ENCODE measurements around the gene PRKAG2. TPM values are rescaled to one million over a fixed set of nuclear protein-coding genes. Genes with fewer than 3 reads are reported as not detected.

Gene PRKAG2
- total RNA-seq, 2 donors from 2014 or later, result 38.3 to 78.5 TPM

GRCh38 chr7:151790095-151790829, 86.7 kb downstream of the PRKAG2 start:
- Histone ChIP-seq H3K9me3 (no peaks in the 10 kb centered on the region), H3K4me1 (ENCODE audit: control insufficient read depth in 1 of 2, low read depth in 2 of 2) (peaks cover 5 to 8% of the 10 kb centered on the region in 2 donors), H3K36me3 (no peaks in the 10 kb centered on the region), H3K27me3 (replicated peaks; ENCODE audit: insufficient read depth) (no peaks in the 10 kb centered on the region), H3K27ac (no peak overlapping the region), H3K4me3 (no peak overlapping the region)
- DNase-seq (ENCODE audit: low spot score) (no peak), ATAC-seq (ENCODE audit: insufficient number of reproducible peaks, low FRiP score, low read depth) (no peak)
- TF ChIP-seq CTCF (IDR thresholded peaks at IDR 0.05), result no peak

GRCh38 chr7:151789380-151789947, 87.5 kb downstream of the PRKAG2 start:
- H3K27ac ChIP-seq, result no peak overlapping the region
- ATAC-seq (ENCODE audit: insufficient number of reproducible peaks, low FRiP score, low read depth) (no peak), DNase-seq (ENCODE audit: low spot score) (no peak)
- H3K9me3 ChIP-seq, result no peaks in the 10 kb centered on the region
- no peak overlapping the region for H3K4me3 ChIP-seq
- TF ChIP-seq CTCF (IDR thresholded peaks at IDR 0.05), result no peak
- no peaks in the 10 kb centered on the region for H3K27me3 ChIP-seq (replicated peaks; ENCODE audit: insufficient read depth)
- peaks cover 5 to 7% of the 10 kb centered on the region in 2 donors for H3K4me1 ChIP-seq (ENCODE audit: control insufficient read depth in 1 of 2, low read depth in 2 of 2)
- no peaks in the 10 kb centered on the region for H3K36me3 ChIP-seq

- no peaks in the 10 kb centered on the region for H3K9me3 ChIP-seq
- no peak overlapping the region for H3K27ac ChIP-seq
- no peaks in the 10 kb centered on the region for H3K36me3 ChIP-seq
- no peak for ATAC-seq (ENCODE audit: insufficient number of reproducible peaks, low FRiP score, low read depth)
- TF ChIP-seq CTCF (IDR thresholded peaks at IDR 0.05), result no peak
- no peak overlapping the region for H3K4me3 ChIP-seq
- H3K27me3 ChIP-seq (replicated peaks; ENCODE audit: insufficient read depth), result no peaks in the 10 kb centered on the region
- DNase-seq (ENCODE audit: low spot score), result no peak
- H3K4me1 ChIP-seq (ENCODE audit: control insufficient read depth in 1 of 2, low read depth in 2 of 2), result peaks cover 4 to 11% of the 10 kb centered on the region in 2 donors
These were observed 89.6 kb downstream of the PRKAG2 start for GRCh38 chr7:151787348-151787747.

- Histone ChIP-seq H3K4me3 (no peak overlapping the region), H3K9me3 (no peaks in the 10 kb centered on the region), H3K27ac (no peak overlapping the region), H3K4me1 (ENCODE audit: control insufficient read depth in 1 of 2, low read depth in 2 of 2) (peaks cover 4 to 12% of the 10 kb centered on the region in 2 donors), H3K27me3 (replicated peaks; ENCODE audit: insufficient read depth) (no peaks in the 10 kb centered on the region), H3K36me3 (no peaks in the 10 kb centered on the region)
- ATAC-seq (ENCODE audit: insufficient number of reproducible peaks, low FRiP score, low read depth) (no peak), DNase-seq (ENCODE audit: low spot score) (no peak)
- no peak for TF ChIP-seq CTCF (IDR thresholded peaks at IDR 0.05)
These were observed 90.0 kb downstream of the PRKAG2 start for GRCh38 chr7:151786936-151787335.

GRCh38 chr7:151786241-151786640, 90.7 kb downstream of the PRKAG2 start:
- peaks cover 4 to 12% of the 10 kb centered on the region in 2 donors for H3K4me1 ChIP-seq (ENCODE audit: control insufficient read depth in 1 of 2, low read depth in 2 of 2)
- no peak overlapping the region for H3K4me3 ChIP-seq
- H3K9me3 ChIP-seq, result no peaks in the 10 kb centered on the region
- TF ChIP-seq CTCF (IDR thresholded peaks at IDR 0.05), result no peak
- H3K27ac ChIP-seq, result no peak overlapping the region
- DNase-seq (ENCODE audit: low spot score) (no peak), ATAC-seq (ENCODE audit: insufficient number of reproducible peaks, low FRiP score, low read depth) (no peak)
- no peaks in the 10 kb centered on the region for H3K36me3 ChIP-seq
- H3K27me3 ChIP-seq (replicated peaks; ENCODE audit: insufficient read depth), result no peaks in the 10 kb centered on the region
